SK-N-SH treated with all-trans-retinoic acid at 6 μM for 48 hours (cell line): ENCODE measurements around the gene TXNDC11.

Experiments used
- ATAC-seq: fragments of 200-7000 bp; cut with Tn5 transposase; 3 replicates; pipeline ENCODE4 v1.9.1; 2020; ENCODE audit warnings: mild to moderate bottlenecking, moderate library complexity
- ARNTL ChIP-seq: fragments of 450-650 bp; formaldehyde crosslinking; IDR thresholded peaks from 2 replicates; pipeline ENCODE4 v1.5.0; 2020; ENCODE audit warnings: low read depth, mild to moderate bottlenecking, moderate library complexity, borderline replicate concordance
- CSDC2 ChIP-seq: fragments of 250-450 bp; sonication (Bioruptor Pico); IDR thresholded peaks from 2 replicates; pipeline ENCODE4 v1.5.0; 2020; ENCODE audit warnings: mild to moderate bottlenecking, moderate library complexity
- ESRRG ChIP-seq: fragments of 250-450 bp; sonication (Bioruptor Pico); IDR thresholded peaks from 2 replicates; pipeline ENCODE4 v1.6.1; 2021; ENCODE audit warnings: mild to moderate bottlenecking
- GLIS3 ChIP-seq: fragments of 250-450 bp; sonication (Bioruptor Pico); IDR thresholded peaks from 2 replicates; pipeline ENCODE4 v1.5.0; 2020; ENCODE audit warnings: mild to moderate bottlenecking, moderate library complexity
- ISL1 ChIP-seq: fragments of 250-450 bp; sonication (Bioruptor Pico); IDR thresholded peaks from 2 replicates; pipeline ENCODE4 v2.1.2; 2022; ENCODE audit warnings: mild to moderate bottlenecking, moderate library complexity
- OSR1 ChIP-seq: fragments of 250-450 bp; sonication (Bioruptor Pico); IDR thresholded peaks from 2 replicates; pipeline ENCODE4 v1.8.0; 2022; ENCODE audit warnings: moderate library complexity, mild to moderate bottlenecking, inconsistent platforms
- PPARA ChIP-seq: fragments of 250-450 bp; sonication (Bioruptor Pico); IDR thresholded peaks from 2 replicates; pipeline ENCODE4 v1.5.0; 2020; ENCODE audit warnings: mild to moderate bottlenecking, borderline replicate concordance
- SNAI2 ChIP-seq: fragments of 250-450 bp; sonication (Bioruptor Pico); IDR thresholded peaks from 2 replicates; pipeline ENCODE4 v1.5.0; 2020; ENCODE audit warnings: mild to moderate bottlenecking, moderate library complexity
- TCF4 ChIP-seq: fragments of 250-450 bp; sonication (Bioruptor Pico); IDR thresholded peaks from 2 replicates; pipeline ENCODE4 v1.8.0; 2021; ENCODE audit warnings: mild to moderate bottlenecking, moderate library complexity, borderline replicate concordance
- TOX ChIP-seq: fragments of 250-450 bp; sonication (Bioruptor Pico); IDR thresholded peaks from 2 replicates; pipeline ENCODE4 v1.8.0; 2021; ENCODE audit warnings: mild to moderate bottlenecking, moderate library complexity, borderline replicate concordance
- ZC3H10 ChIP-seq: fragments of 250-450 bp; sonication (Bioruptor Pico); IDR thresholded peaks from 2 replicates; pipeline ENCODE4 v1.5.1; 2021; ENCODE audit warnings: mild to moderate bottlenecking, moderate library complexity
- ZFP3 ChIP-seq: fragments of 250-450 bp; sonication (Bioruptor Pico); IDR thresholded peaks from 2 replicates; pipeline ENCODE4 v1.5.0; 2020; ENCODE audit warnings: mild to moderate bottlenecking, moderate library complexity
- ZNF565 ChIP-seq: fragments of 450-650 bp; formaldehyde crosslinking; conservative IDR thresholded peaks from 2 replicates; pipeline ENCODE4 v1.5.0; 2020; ENCODE audit warnings: low read depth, mild to moderate bottlenecking, moderate library complexity
- ZNF70 ChIP-seq: fragments of 450-650 bp; formaldehyde crosslinking; IDR thresholded peaks from 2 replicates; pipeline ENCODE4 v1.5.0; 2020; ENCODE audit warnings: mild to moderate bottlenecking, moderate library complexity
- ZNF8 ChIP-seq: fragments of 450-650 bp; formaldehyde crosslinking; IDR thresholded peaks from 2 replicates; pipeline ENCODE4 v1.5.0; 2020; ENCODE audit warnings: mild to moderate bottlenecking, moderate library complexity
- TF ChIP-seq, protein P1 (sequence below): fragments of 250-450 bp; sonication (Bioruptor Pico); IDR thresholded peaks from 2 replicates; pipeline ENCODE4 v1.5.1; 2021; ENCODE audit warnings: mild to moderate bottlenecking, moderate library complexity
- TF ChIP-seq, protein P2 (sequence below): fragments of 250-450 bp; sonication (Bioruptor Pico); IDR thresholded peaks from 2 replicates; pipeline ENCODE4 v1.8.0; 2020; ENCODE audit warnings: mild to moderate bottlenecking, moderate library complexity, borderline replicate concordance
- TF ChIP-seq, protein P3 (sequence below): fragments of 250-450 bp; sonication (Bioruptor Pico); IDR thresholded peaks from 2 replicates; pipeline ENCODE4 v1.5.1; 2020; ENCODE audit warnings: low read depth, mild to moderate bottlenecking, moderate library complexity
- TF ChIP-seq, protein P4 (sequence below): fragments of 250-450 bp; sonication (Bioruptor Pico); IDR thresholded peaks from 2 replicates; pipeline ENCODE4 v1.5.0; 2020; ENCODE audit warnings: mild to moderate bottlenecking, moderate library complexity
- TF ChIP-seq, protein P5 (sequence below): fragments of 250-450 bp; sonication (Bioruptor Pico); IDR thresholded peaks from 2 replicates; pipeline ENCODE4 v1.8.0; 2021; ENCODE audit warnings: low read depth, mild to moderate bottlenecking, moderate library complexity, borderline replicate concordance

TXNDC11 gene

DNA sequence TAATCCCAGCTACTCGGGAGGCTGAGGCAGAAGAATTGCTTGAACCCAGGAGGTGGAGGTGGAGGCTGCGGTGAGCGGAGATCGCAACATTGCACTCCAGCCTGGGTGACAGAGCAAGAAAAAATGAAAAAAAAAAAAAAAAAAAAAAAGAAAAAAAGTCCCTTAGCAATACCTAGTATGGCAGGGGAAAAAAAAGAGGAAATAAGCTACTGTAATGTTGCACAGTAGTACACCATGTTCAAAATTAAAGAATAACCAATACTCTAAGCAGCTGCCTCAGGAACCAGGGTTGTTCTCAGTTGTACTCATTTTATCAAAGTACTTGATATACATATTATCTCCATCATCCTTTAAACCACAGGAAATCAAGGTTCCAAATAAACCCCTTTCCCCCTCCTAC lies 17.3 kb upstream of the TXNDC11 start:
- ATAC-seq: no peak
- TF ChIP-seq SNAI2 (CRISPR knock-in tag) (no peak), ZNF565 (CRISPR knock-in tag) (no peak), PPARA (CRISPR knock-in tag) (no peak), CSDC2 (CRISPR knock-in tag) (no peak), ZC3H10 (no peak)
- TF ChIP-seq, protein P1, sequence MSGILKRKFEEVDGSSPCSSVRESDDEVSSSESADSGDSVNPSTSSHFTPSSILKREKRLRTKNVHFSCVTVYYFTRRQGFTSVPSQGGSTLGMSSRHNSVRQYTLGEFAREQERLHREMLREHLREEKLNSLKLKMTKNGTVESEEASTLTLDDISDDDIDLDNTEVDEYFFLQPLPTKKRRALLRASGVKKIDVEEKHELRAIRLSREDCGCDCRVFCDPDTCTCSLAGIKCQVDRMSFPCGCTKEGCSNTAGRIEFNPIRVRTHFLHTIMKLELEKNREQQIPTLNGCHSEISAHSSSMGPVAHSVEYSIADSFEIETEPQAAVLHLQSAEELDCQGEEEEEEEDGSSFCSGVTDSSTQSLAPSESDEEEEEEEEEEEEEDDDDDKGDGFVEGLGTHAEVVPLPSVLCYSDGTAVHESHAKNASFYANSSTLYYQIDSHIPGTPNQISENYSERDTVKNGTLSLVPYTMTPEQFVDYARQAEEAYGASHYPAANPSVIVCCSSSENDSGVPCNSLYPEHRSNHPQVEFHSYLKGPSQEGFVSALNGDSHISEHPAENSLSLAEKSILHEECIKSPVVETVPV (CRISPR knock-in tag): no peak
- TF ChIP-seq, all 23 proteins: peak for 0

DNA sequence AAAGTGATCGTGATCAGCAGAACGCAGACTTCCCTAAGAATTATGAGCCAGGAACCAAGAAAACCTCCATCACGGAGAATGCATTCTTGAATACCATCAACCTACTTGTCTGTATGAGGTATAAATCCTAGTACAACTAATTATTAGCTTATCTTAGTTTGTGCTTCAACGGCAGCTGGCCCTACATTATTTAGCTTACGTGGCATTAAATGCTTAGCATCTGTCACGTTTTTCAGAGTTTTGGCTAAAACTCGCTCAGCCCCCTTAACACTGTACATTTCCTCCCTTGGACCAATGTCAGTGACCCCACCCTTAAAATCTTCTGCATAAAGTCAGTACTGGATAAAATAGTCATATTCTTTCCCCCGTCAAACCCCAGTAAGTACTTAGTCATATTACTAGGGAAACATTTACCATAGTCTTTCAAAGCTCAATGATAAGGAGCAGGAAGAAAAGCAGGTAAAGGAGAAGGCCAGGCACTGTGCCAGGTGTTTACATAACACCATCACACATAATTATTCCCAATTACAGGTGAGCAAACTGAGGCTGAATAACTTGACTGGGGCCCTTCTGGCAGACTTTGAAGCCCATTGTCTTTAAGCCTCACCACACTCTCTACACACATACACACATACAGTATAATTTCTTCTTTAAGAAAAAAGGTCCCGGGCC lies 16.6 kb upstream of the TXNDC11 start:
- TF ChIP-seq, protein P2, sequence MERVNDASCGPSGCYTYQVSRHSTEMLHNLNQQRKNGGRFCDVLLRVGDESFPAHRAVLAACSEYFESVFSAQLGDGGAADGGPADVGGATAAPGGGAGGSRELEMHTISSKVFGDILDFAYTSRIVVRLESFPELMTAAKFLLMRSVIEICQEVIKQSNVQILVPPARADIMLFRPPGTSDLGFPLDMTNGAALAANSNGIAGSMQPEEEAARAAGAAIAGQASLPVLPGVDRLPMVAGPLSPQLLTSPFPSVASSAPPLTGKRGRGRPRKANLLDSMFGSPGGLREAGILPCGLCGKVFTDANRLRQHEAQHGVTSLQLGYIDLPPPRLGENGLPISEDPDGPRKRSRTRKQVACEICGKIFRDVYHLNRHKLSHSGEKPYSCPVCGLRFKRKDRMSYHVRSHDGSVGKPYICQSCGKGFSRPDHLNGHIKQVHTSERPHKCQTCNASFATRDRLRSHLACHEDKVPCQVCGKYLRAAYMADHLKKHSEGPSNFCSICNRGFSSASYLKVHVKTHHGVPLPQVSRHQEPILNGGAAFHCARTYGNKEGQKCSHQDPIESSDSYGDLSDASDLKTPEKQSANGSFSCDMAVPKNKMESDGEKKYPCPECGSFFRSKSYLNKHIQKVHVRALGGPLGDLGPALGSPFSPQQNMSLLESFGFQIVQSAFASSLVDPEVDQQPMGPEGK (CRISPR knock-in tag): no peak
- TF ChIP-seq ZFP3 (CRISPR knock-in tag) (no peak), TCF4 (no peak), ZNF70 (CRISPR knock-in tag) (no peak), SNAI2 (CRISPR knock-in tag) (no peak), ESRRG (CRISPR knock-in tag) (no peak), ZC3H10 (no peak), TOX (CRISPR knock-in tag) (no peak), GLIS3 (no peak), ZNF8 (CRISPR knock-in tag) (no peak), ZNF565 (CRISPR knock-in tag) (no peak), ISL1 (CRISPR knock-in tag) (no peak), OSR1 (CRISPR knock-in tag) (no peak), PPARA (CRISPR knock-in tag) (no peak), ARNTL (CRISPR knock-in tag) (no peak), CSDC2 (CRISPR knock-in tag) (no peak)
- TF ChIP-seq, protein P3, sequence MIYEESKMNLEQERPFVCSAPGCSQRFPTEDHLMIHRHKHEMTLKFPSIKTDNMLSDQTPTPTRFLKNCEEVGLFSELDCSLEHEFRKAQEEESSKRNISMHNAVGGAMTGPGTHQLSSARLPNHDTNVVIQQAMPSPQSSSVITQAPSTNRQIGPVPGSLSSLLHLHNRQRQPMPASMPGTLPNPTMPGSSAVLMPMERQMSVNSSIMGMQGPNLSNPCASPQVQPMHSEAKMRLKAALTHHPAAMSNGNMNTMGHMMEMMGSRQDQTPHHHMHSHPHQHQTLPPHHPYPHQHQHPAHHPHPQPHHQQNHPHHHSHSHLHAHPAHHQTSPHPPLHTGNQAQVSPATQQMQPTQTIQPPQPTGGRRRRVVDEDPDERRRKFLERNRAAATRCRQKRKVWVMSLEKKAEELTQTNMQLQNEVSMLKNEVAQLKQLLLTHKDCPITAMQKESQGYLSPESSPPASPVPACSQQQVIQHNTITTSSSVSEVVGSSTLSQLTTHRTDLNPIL (CRISPR knock-in tag): no peak
- TF ChIP-seq, protein P4, sequence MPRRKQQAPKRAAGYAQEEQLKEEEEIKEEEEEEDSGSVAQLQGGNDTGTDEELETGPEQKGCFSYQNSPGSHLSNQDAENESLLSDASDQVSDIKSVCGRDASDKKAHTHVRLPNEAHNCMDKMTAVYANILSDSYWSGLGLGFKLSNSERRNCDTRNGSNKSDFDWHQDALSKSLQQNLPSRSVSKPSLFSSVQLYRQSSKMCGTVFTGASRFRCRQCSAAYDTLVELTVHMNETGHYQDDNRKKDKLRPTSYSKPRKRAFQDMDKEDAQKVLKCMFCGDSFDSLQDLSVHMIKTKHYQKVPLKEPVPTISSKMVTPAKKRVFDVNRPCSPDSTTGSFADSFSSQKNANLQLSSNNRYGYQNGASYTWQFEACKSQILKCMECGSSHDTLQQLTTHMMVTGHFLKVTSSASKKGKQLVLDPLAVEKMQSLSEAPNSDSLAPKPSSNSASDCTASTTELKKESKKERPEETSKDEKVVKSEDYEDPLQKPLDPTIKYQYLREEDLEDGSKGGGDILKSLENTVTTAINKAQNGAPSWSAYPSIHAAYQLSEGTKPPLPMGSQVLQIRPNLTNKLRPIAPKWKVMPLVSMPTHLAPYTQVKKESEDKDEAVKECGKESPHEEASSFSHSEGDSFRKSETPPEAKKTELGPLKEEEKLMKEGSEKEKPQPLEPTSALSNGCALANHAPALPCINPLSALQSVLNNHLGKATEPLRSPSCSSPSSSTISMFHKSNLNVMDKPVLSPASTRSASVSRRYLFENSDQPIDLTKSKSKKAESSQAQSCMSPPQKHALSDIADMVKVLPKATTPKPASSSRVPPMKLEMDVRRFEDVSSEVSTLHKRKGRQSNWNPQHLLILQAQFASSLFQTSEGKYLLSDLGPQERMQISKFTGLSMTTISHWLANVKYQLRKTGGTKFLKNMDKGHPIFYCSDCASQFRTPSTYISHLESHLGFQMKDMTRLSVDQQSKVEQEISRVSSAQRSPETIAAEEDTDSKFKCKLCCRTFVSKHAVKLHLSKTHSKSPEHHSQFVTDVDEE (CRISPR knock-in tag): no peak
- TF ChIP-seq, protein P5, sequence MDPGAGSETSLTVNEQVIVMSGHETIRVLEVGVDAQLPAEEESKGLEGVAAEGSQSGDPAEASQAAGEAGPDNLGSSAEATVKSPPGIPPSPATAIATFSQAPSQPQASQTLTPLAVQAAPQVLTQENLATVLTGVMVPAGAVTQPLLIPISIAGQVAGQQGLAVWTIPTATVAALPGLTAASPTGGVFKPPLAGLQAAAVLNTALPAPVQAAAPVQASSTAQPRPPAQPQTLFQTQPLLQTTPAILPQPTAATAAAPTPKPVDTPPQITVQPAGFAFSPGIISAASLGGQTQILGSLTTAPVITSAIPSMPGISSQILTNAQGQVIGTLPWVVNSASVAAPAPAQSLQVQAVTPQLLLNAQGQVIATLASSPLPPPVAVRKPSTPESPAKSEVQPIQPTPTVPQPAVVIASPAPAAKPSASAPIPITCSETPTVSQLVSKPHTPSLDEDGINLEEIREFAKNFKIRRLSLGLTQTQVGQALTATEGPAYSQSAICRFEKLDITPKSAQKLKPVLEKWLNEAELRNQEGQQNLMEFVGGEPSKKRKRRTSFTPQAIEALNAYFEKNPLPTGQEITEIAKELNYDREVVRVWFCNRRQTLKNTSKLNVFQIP: no peak
- TF ChIP-seq, protein P1 (CRISPR knock-in tag): no peak
- no peak for ATAC-seq
